DND-41 (cell line): ENCODE data around the gene JPH3.

Experiments used
- ATAC-seq: fragments of 200-7000 bp; cut with Tn5 transposase; 3 replicates; pipeline ENCODE4 v1.9.1; 2021; ENCODE audit warnings: low read depth; ENCODE audit not compliant: insufficient read depth
- DNase-seq: peaks from one replicate; pipeline ENCODE4 v3.0.0-alpha.2; 2020
- H2AFZ ChIP-seq: 2 replicates; pipeline ENCODE4 v1.6.0; 2012; ENCODE audit warnings: low read depth, low read length
- H3K27ac ChIP-seq: 2 replicates; pipeline ENCODE4 v1.5.1; 2012; ENCODE audit warnings: low read length, inconsistent platforms
- H3K27me3 ChIP-seq: fragments of 200-600 bp; sonication (generic); 2 replicates; pipeline ENCODE4 v1.6.0; 2012; ENCODE audit warnings: low read length, mild to moderate bottlenecking, inconsistent platforms; ENCODE audit not compliant: insufficient read depth, poor library complexity
- H3K36me3 ChIP-seq: 2 replicates; pipeline ENCODE4 v1.5.1; 2012; ENCODE audit warnings: low read length, inconsistent platforms; ENCODE audit not compliant: insufficient read depth
- H3K4me1 ChIP-seq: 2 replicates; pipeline ENCODE4 v1.5.1; 2012; ENCODE audit warnings: mild to moderate bottlenecking, low read length; ENCODE audit not compliant: insufficient read depth
- H3K4me2 ChIP-seq: 2 replicates; pipeline ENCODE4 v1.6.0; 2012; ENCODE audit warnings: mild to moderate bottlenecking, moderate library complexity, low read length, inconsistent platforms; ENCODE audit not compliant: insufficient read depth
- H3K4me3 ChIP-seq, 2 experiments: fragments of 200-600 bp in 1 of 2; shearing (Covaris generic) in 1 of 2; 2 replicates each; pipeline ENCODE4 v1.5.1; 2012 to 2016; ENCODE audit warnings: inconsistent platforms in 2 of 2, low read length in 2 of 2, mild to moderate bottlenecking in 2 of 2, low read depth in 1 of 2, moderate library complexity in 1 of 2
- H3K79me2 ChIP-seq: 2 replicates; pipeline ENCODE4 v1.6.0; 2012; ENCODE audit warnings: low read length, inconsistent platforms; ENCODE audit not compliant: insufficient read depth
- H3K9ac ChIP-seq: 2 replicates; pipeline ENCODE4 v1.6.0; 2012; ENCODE audit warnings: low read depth, mild to moderate bottlenecking, inconsistent platforms, low read length, moderate library complexity
- H3K9me3 ChIP-seq: 2 replicates; pipeline ENCODE4 v1.5.1; 2012; ENCODE audit warnings: low read length, moderate library complexity, mild to moderate bottlenecking, inconsistent platforms; ENCODE audit not compliant: insufficient read depth, severe bottlenecking
- H4K20me1 ChIP-seq: 2 replicates; pipeline ENCODE4 v1.6.0; 2012; ENCODE audit warnings: low read length; ENCODE audit not compliant: insufficient read depth
- EZH2 ChIP-seq: IDR thresholded peaks from 3 replicates; pipeline ENCODE4 v1.6.1; 2012; ENCODE audit warnings: borderline replicate concordance, low read depth, mild to moderate bottlenecking, moderate library complexity, low read length, inconsistent platforms; ENCODE audit not compliant: severe bottlenecking
- TF ChIP-seq, protein P1 (sequence below): IDR thresholded peaks from 2 replicates; pipeline ENCODE4 v1.5.1; 2012; ENCODE audit warnings: borderline replicate concordance, low read length, moderate library complexity, mild to moderate bottlenecking; ENCODE audit not compliant: poor library complexity, severe bottlenecking; ENCODE audit errors: extremely low read depth

The JPH3 gene

DNA sequence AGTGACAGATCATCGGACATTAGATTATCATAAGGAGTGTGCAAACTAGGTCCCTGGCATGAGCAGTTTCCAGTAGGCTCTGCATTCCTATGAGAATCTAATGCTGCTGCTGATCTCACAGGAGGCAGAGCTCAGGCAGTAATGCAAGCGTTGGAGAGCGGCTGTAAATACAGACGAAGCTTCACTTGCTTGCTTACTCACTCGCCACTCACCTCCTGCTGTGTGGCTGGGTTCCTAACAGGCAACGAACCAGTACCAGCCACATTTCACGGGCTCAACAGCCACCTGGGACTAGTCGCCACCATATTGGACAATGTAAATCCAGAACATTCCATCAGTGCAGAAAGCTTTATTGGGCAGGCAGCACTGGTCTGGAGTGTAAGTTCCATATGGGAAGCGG lies 7.7 kb downstream of the JPH3 start:
- no peak overlapping the region for H2AFZ ChIP-seq
- H3K36me3 ChIP-seq = no peaks in the 10 kb centered on the region
- no peak overlapping the region for H3K9ac ChIP-seq
- ATAC-seq = no peak
- H3K4me2 ChIP-seq = no peak overlapping the region
- H3K9me3 ChIP-seq = no peaks in the 10 kb centered on the region
- no peak for DNase-seq
- no peaks in the 10 kb centered on the region for H3K4me1 ChIP-seq
- H4K20me1 ChIP-seq = 0 out of 2 replicates have a peak, but pooled peaks cover 3% of the 10 kb centered on the region
- H3K27me3 ChIP-seq = no peaks in the 10 kb centered on the region
- H3K79me2 ChIP-seq = no peaks in the 10 kb centered on the region
- no peak overlapping the region for H3K4me3 ChIP-seq
- TF ChIP-seq, protein P1, sequence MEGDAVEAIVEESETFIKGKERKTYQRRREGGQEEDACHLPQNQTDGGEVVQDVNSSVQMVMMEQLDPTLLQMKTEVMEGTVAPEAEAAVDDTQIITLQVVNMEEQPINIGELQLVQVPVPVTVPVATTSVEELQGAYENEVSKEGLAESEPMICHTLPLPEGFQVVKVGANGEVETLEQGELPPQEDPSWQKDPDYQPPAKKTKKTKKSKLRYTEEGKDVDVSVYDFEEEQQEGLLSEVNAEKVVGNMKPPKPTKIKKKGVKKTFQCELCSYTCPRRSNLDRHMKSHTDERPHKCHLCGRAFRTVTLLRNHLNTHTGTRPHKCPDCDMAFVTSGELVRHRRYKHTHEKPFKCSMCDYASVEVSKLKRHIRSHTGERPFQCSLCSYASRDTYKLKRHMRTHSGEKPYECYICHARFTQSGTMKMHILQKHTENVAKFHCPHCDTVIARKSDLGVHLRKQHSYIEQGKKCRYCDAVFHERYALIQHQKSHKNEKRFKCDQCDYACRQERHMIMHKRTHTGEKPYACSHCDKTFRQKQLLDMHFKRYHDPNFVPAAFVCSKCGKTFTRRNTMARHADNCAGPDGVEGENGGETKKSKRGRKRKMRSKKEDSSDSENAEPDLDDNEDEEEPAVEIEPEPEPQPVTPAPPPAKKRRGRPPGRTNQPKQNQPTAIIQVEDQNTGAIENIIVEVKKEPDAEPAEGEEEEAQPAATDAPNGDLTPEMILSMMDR = no peak
- no peak for TF ChIP-seq EZH2
- H3K27ac ChIP-seq = no peak overlapping the region

GRCh38 chr16:87611456-87611855 lies 9.1 kb downstream of the JPH3 start:
- DNase-seq (no peak), ATAC-seq (no peak)
- TF ChIP-seq, protein P1 = no peak
- no peak for TF ChIP-seq EZH2
- Histone ChIP-seq H3K79me2 (no peaks in the 10 kb centered on the region), H3K4me2 (no peak overlapping the region), H2AFZ (no peak overlapping the region), H3K4me3 (no peak overlapping the region), H3K27me3 (no peaks in the 10 kb centered on the region), H3K9ac (no peak overlapping the region), H4K20me1 (0 out of 2 replicates have a peak, but pooled peaks cover 3% of the 10 kb centered on the region), H3K9me3 (no peaks in the 10 kb centered on the region), H3K36me3 (no peaks in the 10 kb centered on the region), H3K27ac (no peak overlapping the region), H3K4me1 (no peaks in the 10 kb centered on the region)

DNA sequence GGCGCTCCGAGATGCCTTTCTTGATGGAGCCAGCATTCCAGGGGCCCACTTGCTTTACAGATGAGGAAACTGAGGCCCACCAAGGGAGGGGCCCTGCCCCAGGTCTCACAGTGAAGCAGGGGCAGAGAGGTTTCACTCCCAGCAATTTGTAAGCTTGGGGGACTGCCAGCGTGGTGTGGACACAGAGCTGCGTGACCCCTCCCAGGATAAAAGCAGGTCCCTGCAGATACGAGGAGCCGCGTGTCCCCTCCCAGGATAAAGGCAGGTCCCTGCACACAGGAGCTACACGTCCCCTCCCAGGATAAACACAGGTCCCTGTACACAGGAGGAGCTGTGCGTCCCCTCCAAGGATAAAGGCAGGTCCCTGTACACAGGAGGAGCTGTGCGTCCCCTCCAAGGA lies 11.7 kb downstream of the JPH3 start:
- no peak for ATAC-seq
- Histone ChIP-seq H3K36me3 (no peaks in the 10 kb centered on the region), H3K27me3 (no peaks in the 10 kb centered on the region), H3K9ac (no peak overlapping the region), H4K20me1 (no peaks in the 10 kb centered on the region; the same call in 1 of the 2 replicates), H3K79me2 (no peaks in the 10 kb centered on the region), H2AFZ (no peak overlapping the region), H3K4me1 (no peaks in the 10 kb centered on the region), H3K9me3 (no peaks in the 10 kb centered on the region), H3K4me2 (no peak overlapping the region), H3K4me3 (no peak overlapping the region), H3K27ac (no peak overlapping the region)
- no peak for DNase-seq
- no peak for TF ChIP-seq EZH2
- TF ChIP-seq, protein P1 = no peak

DNA sequence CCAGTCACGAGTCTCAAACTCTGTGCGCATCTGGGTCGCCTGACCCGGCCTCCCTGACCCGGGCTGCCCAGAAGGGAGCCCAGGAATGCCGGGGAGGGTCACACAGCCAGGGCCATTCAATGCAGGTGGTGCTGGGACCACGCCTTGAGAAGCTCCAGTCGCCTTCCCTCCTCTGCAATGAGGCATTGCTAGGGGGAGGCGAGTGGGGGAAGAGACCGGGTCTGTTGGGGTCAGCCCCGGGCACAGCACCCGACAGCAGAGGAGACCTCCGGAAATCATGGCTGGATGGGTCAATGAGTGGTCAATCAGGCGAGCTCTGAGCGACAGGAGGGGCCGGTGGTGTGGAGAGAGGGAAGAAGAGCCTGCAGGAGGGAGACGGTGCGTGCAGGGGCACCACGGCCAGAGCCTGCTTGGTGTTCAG lies 13.3 kb downstream of the JPH3 start:
- DNase-seq (no peak), ATAC-seq (no peak)
- H3K27me3 ChIP-seq = no peaks in the 10 kb centered on the region

More for the DNA sequence above, 13.3 kb downstream of the JPH3 start:
- Histone ChIP-seq H2AFZ (no peak overlapping the region), H3K36me3 (no peaks in the 10 kb centered on the region), H3K27ac (no peak overlapping the region), H3K79me2 (no peaks in the 10 kb centered on the region), H3K9ac (no peak overlapping the region), H4K20me1 (no peaks in the 10 kb centered on the region; the same call in 1 of the 2 replicates), H3K4me2 (no peak overlapping the region), H3K4me3 (no peak overlapping the region), H3K4me1 (no peaks in the 10 kb centered on the region), H3K9me3 (no peaks in the 10 kb centered on the region)
- TF ChIP-seq EZH2 = no peak
- TF ChIP-seq, protein P1 = no peak
